ENCODE results near the gene CNGB1. TPM values are rescaled to one million over a fixed set of nuclear protein-coding genes. Genes with fewer than 3 reads are reported as not detected.

Gene CNGB1
- total and polyA plus RNA-seq, 2 of the 13 experiments (the other 11 are each of a cell fraction or from before 2014, with no cell fraction given), result 0.02 to 0.15 TPM

GRCh38 chr16:57867000-57867561 lies 103.8 kb downstream of the CNGB1 start:
- Histone ChIP-seq H3K9me3 (ENCODE audit: low read length) (no peaks in the 10 kb centered on the region), H3K4me2 (ENCODE audit: low read depth, low read length) (no peak overlapping the region), H3K4me3 (replicated peaks in 1 of 3; ENCODE audit: insufficient read depth in 1 of 3, low read depth in 2 of 3, low read length in 3 of 3) (no peak overlapping the region), H3K4me1 (ENCODE audit: insufficient read depth, low read length) (peaks cover 67% of the 10 kb centered on the region), H3K27ac (ENCODE audit: extremely low read length, insufficient read depth, low read length) (no peak overlapping the region), H3K36me3 (replicated peaks in 1 of 2; ENCODE audit: control insufficient read depth in 1 of 2, insufficient read depth in 2 of 2, low read length in 2 of 2) (no peaks in the 10 kb centered on the region), H3K27me3 (ENCODE audit: control insufficient read depth in 1 of 2, insufficient read depth in 2 of 2, low read length in 2 of 2) (no peaks in the 10 kb centered on the region), H3K79me2 (ENCODE audit: insufficient read depth, low read length) (peaks cover 3% of the 10 kb centered on the region), H2AFZ (ENCODE audit: low read length) (no peak overlapping the region), H4K20me1 (ENCODE audit: insufficient read depth, low read length) (no peaks in the 10 kb centered on the region), H3K9ac (ENCODE audit: insufficient read depth, low read depth, low read length) (no peak overlapping the region)
- TF ChIP-seq CHD2 (IDR thresholded peaks at IDR 0.05; ENCODE audit: low read depth, low read length), result no peak
- TF ChIP-seq MIER2 (CRISPR knock-in tag; IDR thresholded peaks at IDR 0.05), result no peak
- no peak for TF ChIP-seq PAF1 (CRISPR knock-in tag; IDR thresholded peaks at IDR 0.05)
- no peak for TF ChIP-seq PAX8 (CRISPR knock-in tag; IDR thresholded peaks at IDR 0.05; ENCODE audit: borderline replicate concordance)
- TF ChIP-seq ZFX (CRISPR knock-in tag; IDR thresholded peaks at IDR 0.05; ENCODE audit: low read depth), result no peak
- TF ChIP-seq RFX1 (IDR thresholded peaks at IDR 0.05), result no peak
- TF ChIP-seq TP53 (CRISPR knock-in tag; conservative IDR thresholded peaks at IDR 0.05), result no peak
- no peak for TF ChIP-seq YEATS2 (CRISPR knock-in tag; IDR thresholded peaks at IDR 0.05; ENCODE audit: borderline replicate concordance)
- no peak for TF ChIP-seq ZNF776 (CRISPR knock-in tag; IDR thresholded peaks at IDR 0.05)
- no peak for TF ChIP-seq HOXA9 (CRISPR knock-in tag; IDR thresholded peaks at IDR 0.05; ENCODE audit: borderline replicate concordance)
- TF ChIP-seq KDM3A (CRISPR knock-in tag; IDR thresholded peaks at IDR 0.05; ENCODE audit: low read depth), result no peak
- no peak for TF ChIP-seq KDM4B (CRISPR knock-in tag; IDR thresholded peaks at IDR 0.05)
- TF ChIP-seq ZNF816 (CRISPR knock-in tag; IDR thresholded peaks at IDR 0.05; ENCODE audit: borderline replicate concordance), result no peak
- TF ChIP-seq, protein P1, sequence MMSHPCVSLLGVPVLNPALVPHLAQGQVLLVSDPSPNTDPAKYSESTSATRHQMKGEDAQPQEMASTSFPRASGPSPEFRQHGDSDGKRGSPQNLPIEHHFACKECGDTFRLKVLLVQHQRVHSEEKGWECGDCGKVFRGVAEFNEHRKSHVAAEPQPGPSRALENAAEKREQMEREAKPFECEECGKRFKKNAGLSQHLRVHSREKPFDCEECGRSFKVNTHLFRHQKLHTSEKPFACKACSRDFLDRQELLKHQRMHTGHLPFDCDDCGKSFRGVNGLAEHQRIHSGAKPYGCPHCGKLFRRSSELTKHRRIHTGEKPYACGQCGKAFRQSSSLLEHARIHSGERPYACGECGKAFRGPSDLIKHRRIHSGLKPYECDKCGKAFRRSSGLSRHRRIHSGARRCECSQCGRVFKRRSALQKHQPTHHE (CRISPR knock-in tag; IDR thresholded peaks at IDR 0.05; ENCODE audit: borderline replicate concordance), result no peak
- no peak for TF ChIP-seq KDM1A (CRISPR knock-in tag; IDR thresholded peaks at IDR 0.05)
- no peak for TF ChIP-seq ATAD3A (CRISPR knock-in tag; IDR thresholded peaks at IDR 0.05)
- ChIA-PET CTCF (ENCODE audit: low intra/inter-chr PET ratio, low total read pairs) (no interaction called here), POLR2A (interaction anchor here (0.7 to 1.9 kb wide), 3 partner anchors 25 to 60 kb away, joined by 3 to 5 read pairs (median 4); no protein-coding TSS in a partner anchor)
- DNase-seq (ENCODE audit: low spot score) (no peak), ATAC-seq (no peak), FAIRE-seq (no peak)
- BruUV-seq (replicated peaks), result no TSS peak
- 64% methylated on average over 6 of the region's 6 CpGs for WGBS (ENCODE audit: low lambda C conversion rate)
- in situ Hi-C loops (cut with HindIII; ENCODE audit: extremely low pct_ligation_motif_present, low pct_unique_long_range_greater_than_20kb), result no loop called here
- intact Hi-C loops (cut with micrococcal nuclease; ENCODE audit: unreplicated experiment), result no loop called here

Measured in HepG2 (cell line).